GM18861 (cell line): ENCODE measurements around the gene DUSP6.

Source experiments
- ATAC-seq: cut with Tn5 transposase; IDR thresholded peaks from one replicate; pipeline ENCODE4 v1.9.1; 2021; ENCODE audit not compliant: unreplicated experiment

Gene DUSP6, protein sequence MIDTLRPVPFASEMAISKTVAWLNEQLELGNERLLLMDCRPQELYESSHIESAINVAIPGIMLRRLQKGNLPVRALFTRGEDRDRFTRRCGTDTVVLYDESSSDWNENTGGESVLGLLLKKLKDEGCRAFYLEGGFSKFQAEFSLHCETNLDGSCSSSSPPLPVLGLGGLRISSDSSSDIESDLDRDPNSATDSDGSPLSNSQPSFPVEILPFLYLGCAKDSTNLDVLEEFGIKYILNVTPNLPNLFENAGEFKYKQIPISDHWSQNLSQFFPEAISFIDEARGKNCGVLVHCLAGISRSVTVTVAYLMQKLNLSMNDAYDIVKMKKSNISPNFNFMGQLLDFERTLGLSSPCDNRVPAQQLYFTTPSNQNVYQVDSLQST

DNA sequence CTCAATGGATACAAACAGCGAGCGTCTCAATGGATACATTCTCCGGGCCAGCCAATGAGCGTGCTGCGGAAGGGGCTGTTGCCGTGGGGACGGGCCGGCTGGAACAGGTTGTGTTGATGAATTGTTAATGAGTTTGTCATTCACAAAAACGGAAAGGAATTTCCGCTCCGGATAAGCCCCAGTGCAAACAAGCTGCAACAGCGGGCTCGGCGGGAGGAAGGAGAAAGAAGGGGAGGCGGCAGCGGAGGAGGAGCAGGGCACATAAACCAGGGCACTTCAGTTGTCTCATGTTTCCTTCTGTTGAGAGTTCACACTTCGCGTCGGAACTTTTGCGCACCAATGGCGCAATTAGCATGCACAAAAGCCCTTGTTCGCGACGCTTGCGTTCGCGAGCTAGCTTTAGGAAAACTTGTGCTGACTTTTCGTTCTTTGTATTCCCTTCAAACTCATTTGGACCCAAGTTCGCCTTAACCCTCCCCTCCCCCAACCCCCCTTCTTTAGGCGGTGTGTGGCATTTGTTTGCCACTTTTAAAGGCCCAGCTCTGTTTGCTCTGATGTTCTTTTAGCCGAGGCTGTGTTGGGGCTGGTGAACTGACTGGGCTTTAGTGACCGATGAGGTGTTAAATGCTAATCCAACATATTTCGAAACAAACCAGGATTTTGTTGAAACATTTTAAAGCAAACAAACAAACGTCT, at the start of gene DUSP6:
DUSP6 (minus strand) TSS at position 10 of the 696 bp plus-strand sequence. CDS start 462 bp downstream, outside the sequence.
- ATAC-seq = peak; percentile 23

DNA sequence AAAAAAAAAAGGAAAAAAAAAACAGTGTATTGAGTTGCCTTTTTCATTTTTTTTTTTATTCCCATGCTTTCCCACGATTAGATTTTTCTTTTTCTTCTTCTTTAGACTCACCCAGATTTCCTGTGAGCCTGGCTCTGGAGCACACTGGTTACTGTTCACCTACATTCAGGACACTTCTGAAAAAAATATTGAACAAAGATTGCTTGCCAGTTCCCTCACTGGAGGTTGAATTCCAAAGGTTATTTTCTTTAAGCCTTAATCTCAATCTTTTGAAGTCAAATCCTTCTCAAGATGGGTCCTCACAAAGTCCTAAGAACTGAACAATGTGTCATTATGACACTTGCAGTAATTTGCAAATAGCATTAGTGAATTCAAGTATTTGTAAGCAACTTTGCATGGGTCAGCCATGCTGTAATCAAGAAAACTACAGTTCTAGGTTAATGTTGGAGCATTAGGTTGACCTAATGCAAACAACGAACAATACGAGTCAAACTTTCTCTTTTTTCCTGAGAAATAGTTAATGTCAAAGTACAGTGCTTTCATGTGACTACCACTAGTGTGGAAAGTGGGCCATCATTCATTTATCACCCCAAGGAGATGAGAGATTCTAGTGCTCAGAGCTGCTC, 49.2 kb upstream of the DUSP6 start:
- ATAC-seq = no peak

DNA sequence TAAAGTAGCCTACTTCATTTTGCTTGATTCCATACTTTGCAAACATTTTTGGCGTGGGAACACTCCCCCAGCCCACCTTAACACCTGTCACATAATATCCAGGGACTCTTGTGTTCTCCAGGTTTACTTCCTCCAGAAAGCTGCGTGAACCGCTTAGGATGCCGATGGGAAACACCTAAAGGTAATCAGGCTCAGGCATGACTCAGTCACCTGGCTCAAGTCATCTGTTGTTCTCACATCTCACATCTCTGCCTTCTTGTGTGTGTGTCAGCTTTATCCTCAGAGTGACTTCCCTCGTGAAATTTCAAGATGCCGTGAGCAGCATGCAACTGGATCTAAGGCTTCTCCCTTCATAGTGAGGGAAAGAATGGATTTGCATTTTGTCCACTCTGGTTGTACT, 48.1 kb upstream of the DUSP6 start:
- no peak for ATAC-seq

DNA sequence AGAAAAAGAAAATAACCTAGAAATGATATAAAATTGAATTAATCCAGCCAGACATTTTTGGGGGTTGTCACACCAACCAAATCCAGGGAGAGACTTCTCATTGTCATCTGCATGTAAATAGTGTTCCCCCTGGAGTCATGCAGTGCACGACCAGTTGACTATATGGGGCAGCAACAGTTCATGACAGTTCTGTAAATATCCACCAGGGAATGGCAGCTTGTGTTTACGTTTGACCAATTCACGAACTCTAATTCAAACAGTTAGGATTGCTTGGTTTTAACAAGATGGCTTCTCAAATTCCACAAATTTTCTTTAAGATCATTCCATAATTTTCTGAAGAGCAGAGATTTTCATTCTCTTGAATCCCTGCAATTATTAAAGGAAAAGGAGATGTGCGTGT, 43.4 kb upstream of the DUSP6 start:
- ATAC-seq = no peak

DNA sequence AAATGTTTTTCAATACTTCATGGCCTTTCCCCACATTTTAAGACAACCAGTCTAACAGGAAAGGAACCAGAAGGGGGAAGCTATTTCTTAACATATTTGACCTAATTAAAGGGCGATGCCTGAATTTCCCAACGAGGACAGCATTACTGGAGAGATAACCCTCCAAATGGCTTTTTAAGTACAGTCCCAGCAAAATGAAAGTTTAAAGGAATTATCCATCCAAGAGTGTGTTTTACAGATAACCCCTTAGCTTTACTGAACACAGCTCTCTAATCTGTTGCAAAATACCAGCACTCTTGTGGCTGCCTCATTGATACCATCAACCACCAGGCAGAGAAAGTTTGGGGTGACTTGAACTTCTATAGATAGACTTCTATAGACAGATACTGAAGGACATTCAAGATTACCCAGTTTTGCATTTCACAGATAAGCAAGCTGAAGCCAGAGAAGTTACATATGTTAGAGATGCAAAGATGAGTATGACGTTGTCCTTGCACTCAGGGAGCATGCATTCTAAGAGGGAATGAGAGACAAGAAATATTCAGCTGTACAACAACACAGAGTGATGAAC, 41.3 kb upstream of the DUSP6 start:
- ATAC-seq = no peak

DNA sequence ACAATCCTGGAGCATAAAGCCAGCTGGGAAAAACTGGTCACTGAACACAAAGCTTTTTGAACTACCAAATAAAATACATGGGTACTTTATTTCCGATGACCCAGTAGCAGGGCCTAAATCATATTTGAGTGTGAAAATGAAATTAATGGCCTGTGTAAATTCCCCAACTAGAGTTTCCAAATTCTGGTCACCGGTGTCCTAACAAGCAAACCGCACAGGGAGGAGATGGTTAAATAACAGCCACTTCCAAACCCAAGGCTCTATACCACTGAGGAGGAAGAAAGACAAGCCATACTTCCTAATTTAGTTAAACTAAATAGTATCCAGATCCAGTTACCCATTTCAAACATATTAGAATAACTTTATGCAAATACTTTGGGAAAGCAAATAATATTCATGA, 40.1 kb upstream of the DUSP6 start:
- ATAC-seq = no peak

DNA sequence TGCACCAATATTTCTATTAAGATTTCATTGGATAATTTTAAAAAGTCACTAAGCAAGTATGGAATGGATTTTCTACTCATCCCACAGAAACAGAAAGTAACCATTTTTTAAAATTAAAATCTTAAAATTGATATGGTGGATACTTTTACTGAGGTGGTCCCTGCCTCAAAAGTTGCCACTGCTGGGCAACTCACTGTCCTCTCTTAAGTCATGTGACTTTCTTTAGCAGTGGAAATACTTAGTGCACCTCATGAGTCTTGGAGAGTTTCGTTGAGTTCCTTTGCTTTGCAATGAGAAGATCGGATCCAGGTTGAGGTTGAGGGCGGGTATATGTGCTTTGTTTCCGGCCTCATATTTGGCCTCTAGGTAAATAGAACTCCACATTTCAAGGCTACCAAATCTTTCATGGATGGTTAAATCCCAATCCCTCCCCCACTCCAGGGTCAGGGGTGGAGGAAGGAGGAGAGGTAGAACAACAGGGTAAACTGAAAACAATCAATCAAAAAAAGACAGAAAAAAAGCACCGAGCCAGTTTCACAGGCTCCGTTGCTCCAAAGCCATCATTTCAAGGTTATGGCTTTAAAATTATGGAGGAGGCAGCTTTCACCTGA, 39.5 kb upstream of the DUSP6 start:
- no peak for ATAC-seq

DNA sequence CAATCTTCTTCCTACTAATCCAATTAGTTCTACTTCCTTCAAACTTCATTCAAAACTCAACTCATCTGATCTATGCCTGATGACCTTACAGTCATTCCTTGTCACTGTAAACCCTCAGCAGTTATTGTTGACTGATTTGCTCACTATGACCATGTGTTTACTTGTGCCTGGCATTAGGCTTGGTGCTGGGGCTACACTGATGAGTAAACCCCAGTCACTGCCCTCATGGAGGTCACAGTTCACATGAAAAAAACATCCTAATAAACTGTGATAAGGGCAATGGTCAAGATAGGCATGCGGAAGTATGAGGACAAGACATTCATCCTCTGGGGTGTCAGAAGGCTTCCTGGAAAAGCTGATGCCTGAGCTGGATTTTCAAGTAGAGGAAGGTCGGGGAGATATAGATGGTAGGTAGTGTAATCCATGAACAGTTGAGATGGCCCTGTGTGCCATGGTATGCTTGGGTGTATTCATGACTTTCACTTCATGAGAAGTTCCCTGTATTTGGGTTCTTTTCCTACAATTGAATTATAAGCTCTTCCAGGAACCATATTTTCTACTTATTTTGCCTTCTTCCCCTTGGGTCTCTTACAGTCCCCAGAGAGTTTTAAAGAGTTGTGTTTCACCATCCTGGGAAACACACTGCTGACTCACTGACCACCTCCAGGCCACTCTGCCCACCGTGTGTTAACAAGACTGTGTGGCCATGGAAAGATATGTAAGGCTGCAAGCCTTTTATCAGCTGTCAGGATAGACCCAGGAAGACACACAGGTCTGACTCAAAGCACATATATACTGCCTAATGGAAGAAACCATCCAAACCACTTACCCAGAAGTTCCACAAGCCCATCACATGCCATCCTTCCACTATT, 38.7 kb upstream of the DUSP6 start:
- ATAC-seq = no peak

DNA sequence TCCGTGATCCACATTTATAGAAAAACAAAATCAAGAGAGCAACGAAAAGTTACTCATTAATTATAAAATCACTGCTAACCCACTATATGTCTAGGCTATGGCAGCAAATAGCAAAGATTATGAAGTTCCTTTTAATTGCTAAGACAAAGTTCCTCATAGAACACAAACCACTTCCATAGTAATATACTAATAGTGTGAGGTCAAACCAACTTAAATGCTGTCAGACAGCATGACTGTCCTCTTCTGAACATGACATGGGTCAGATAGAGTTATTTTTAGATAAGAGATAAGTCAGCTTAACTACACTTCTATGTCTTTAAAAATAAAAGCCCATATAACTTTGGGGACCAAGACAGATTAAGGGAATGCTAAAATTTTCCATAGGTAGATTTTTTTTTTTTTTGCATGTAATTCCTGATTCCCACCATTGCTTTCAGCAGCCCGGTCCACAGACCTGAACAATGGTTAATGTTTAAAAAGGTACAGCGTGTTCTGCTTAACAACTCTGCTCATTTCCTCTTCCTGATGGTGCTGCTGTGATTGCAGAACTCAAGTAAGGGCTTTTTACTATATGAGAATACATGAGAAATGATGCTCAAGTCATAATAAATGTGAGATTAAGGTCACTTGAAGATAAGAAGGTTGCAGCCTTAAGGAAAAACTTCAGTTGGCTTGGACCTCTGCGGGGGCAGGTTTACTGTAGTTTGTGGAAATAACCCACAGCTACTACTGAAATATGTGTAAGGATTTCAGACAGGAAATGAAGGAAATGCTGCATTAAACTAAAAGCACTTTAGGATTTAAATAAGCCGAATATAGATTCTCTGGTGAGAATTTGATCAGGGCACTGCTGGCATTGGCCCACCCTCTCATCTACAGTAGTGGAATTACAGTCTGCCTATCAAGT, 37.7 kb upstream of the DUSP6 start:
- ATAC-seq = peak; percentile 77

DNA sequence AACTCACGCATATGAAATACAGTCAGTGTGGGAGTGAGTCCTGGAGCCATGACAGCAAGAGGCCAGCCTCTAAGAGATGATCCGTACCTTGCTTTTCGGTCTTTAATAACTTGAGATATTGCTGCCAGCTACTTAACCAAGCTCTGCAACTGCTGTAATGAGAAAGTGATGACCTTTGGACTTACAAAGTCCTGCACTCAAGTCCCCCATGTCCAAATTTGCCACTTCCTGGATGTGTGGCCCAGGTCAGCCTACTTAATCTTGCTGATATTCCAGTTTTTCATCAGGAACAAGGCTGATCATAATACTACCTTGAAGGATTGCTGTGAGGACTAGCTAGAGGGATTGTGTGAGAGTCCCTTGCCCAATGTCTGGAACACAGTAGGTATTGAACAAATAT, 33.8 kb upstream of the DUSP6 start:
- no peak for ATAC-seq

DNA sequence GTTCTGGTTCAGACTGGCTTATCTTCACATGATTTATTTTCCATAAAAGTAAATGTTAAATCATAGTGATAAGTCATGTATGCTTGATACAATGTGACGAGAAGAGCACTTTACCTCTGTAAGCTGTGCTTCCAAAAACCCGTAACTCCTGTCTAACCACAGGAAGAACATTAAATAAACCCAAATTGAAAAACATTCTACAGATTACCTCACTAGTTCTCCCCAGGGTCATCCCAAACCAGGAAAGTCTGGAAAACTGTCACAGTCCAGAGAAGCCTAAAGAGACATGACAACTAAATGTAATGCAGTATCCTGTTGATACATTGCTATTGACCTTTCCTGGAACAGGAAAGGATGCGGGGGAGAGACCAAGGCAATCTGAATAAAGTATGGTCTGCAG, 32.5 kb upstream of the DUSP6 start:
- ATAC-seq = no peak

DNA sequence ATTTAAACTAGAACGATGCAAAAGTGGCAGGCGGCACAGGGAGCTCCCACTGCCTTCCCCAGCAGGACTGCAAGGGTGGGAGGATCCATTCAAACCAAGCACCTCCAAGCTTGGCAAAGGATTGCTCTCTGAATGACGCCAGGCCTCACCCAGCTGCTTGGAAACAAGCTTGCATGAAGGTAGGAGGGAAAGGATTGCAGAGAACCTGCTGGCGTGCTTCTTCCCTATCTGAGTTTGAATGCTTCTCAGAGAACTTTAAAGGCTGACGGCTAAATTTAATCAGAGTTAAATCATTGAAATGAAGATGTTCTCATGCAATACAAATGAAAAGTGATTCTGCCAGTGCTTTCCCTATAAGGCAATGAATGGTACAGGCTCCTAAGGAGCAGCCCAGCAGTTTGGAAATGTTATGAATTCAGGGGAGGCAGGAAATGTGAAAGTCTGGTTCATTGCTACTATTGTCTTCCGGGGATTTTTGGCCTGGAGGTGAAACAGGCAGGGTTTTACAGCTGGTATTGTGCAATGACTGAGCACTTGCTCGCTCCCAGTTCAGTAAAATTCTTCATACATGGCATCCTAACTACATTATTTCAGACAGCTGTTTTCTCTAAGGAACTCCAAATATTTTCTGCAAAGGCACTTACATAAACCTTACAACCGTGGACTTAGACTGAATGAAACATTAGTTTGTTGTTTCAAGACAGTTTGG, 31.9 kb upstream of the DUSP6 start:
- no peak for ATAC-seq

DNA sequence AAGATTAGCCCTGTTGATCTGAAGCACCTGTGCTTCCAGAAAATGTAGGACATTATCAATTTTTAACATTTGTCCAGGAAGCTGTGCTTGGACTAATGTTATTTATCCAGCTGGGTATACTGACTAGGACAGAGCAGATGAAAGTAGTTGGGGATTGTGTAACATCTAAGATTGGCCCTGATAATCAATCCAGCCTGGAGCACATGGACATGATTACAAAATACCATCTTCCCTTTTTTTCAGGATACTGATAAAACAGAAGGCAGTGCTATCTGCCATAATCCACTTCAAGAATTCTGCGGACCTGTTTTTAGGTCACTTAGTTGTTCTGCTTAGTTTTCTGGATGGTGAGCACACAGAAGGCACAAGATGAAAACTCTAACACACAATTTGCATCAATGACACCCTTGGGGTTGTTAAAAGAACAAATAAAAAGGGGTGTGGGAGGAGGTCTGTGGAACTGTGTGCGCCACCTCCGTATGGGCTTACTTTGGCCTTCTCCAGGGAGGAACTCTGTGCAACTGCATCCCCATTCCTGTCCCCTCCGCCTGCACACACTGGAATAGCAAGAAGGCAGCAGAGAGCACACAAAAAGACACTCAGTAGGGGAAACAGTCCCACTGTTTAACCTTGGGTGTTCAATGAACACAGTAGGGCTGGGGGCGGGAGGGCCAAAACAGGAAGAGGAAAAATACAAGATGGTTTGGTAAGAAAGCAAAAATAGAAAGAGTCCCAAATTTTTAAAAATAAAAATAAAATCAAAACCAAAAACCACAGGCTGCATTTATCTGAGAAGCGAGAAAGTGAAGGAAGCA, 31.1 kb upstream of the DUSP6 start:
- ATAC-seq = no peak

DNA sequence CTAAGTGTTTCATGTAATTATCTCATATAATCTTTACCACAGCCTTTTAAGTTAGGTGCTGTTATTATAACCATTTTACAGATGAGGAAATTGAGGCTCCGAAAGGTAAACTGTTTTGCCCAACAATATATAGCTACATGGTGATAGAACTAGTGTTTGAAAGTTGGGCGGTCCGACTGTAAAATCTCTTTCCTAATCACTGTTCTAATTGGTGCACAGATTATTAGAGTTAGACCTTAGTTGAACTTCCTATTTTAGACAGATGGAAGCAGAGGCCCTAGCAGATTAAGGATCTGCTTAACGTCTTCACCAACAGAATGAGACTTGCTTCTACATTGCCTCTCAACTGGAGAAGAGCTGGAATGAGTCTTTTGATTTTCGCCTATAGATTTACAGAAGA, 30.0 kb upstream of the DUSP6 start:
- no peak for ATAC-seq

DNA sequence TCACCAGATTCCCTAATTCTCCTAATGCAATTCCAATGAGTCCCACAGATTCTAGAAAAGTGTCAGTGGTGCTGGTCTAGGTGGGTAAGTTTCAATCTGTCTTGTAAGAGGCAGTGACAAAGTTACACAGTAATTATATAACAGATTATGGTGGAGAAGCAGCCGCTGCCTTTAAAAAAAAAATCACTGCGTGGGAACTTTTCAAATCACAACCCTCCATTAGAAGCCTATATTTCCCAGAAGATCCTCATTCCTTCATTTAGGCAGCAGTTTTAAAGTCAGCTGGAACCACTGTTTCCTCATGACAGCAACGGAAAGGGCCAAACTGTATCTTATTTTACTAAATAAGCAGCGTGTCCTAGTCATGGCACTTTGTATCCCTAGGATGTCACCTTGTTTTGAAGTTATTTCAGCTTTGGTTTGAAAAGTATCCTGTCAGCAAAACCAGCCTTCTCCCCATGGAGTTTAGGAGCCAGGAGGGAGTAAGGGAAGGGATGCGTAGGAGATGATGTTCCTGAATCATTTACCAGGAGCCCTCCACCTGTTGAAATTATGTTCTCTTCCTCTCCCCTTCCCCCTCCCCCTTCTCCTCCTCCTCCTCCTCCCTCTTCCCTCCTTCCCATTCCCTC, 27.7 kb upstream of the DUSP6 start:
- ATAC-seq = no peak

DNA sequence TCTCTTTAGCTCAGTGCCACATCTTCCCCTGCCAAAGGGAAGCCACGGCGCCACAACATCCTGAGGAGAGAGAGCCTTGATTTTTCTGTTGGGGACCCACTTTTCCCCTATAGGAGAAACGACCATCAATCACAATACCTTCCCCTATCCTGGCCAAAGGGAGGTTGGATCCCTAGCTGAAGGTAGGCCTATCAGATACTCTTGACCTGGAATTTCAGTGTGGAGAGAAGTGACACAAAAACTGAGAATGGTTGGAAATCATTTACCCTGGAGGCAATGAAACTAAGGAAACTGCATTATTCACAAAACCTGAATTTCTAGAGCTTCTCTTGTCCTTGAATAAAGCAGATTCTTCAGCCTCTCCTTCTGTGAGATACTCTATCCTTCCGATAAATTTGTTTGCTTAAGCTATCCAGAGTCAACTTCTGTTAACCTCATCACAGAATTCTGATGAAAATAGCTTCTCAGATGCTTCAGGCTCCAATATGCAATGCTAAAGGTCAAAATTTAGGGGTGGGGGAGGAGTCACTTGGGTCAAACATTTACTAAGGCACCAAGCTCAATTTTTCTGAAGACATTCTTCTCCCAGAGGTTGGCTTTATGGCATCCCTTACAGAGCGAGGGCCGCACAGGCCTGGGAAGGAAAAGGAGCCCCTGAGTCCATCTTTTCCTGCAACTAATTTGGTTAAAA, 27.0 kb upstream of the DUSP6 start:
- ATAC-seq = no peak

DNA sequence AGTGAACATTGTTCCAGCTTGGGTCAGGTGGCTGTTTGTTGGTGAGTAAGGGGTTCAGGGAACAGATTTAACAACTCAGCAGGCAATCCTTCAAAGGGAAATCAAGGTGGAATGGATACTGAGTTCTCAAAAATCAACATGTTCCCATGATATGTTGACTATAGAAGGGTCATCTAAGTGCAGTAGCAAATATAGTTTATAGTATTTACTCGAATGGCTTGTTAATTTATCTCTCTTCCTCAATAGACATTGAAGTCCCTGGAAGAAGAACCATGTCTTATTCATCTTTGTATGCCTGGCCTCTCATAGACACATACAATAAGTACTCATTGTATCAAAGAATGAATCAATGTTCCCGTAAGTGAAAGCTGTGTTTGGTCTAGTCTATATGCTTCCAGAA, 24.5 kb upstream of the DUSP6 start:
- no peak for ATAC-seq
